HuH-7 (cell line): ENCODE data around the gene VWA5B2.
A peak's percentile ranks its signal among the peaks of the same experiment; 100 is the strongest.

Source experiments
- DNase-seq: peaks from one replicate; pipeline ENCODE4 v3.0.0; 2011; ENCODE audit warnings: low spot score

The VWA5B2 gene

DNA sequence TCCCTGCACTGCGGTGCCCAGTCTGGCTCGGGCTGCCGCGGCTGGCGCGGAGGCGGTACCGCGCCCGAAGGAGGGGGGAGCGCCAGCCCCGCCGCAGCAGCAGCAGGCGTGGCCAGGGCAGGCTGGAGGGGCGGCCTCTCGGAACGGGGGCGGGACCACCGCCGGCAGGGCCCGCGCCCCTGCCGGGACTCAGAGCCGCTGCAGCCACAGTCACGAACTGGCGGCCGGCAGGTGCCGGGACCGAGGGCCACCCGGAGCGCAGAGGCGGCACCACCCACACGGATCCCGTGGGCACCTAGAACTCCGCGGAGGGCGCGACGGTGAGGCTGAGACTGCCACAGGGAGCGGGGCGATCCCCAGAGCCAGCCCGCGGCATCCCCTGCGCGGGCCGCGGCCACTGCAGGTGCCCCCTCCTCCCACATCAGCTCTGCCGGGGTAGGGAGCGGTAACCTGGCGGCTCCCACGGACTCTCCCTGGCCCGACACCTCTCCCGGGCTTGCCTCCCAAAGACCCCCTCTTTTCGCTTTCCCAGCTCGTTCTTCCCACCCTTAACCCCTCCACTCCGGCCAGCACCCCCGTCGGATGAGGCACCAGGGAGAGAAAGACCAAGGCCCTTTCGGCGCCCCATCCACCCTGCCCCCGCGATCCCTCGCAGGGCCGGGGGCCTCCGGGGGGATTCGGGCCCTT is at the start of gene VWA5B2:
Gene VWA5B2, plus strand, starts transcription at position 192 of the 687 bp plus-strand sequence. CDS start 944 bp downstream, outside the sequence.
- DNase-seq: peak; percentile 91

- DNase-seq: no peak
Observed at GRCh38 chr3:184180165-184180564, 49.2 kb upstream of the VWA5B2 start.

DNA sequence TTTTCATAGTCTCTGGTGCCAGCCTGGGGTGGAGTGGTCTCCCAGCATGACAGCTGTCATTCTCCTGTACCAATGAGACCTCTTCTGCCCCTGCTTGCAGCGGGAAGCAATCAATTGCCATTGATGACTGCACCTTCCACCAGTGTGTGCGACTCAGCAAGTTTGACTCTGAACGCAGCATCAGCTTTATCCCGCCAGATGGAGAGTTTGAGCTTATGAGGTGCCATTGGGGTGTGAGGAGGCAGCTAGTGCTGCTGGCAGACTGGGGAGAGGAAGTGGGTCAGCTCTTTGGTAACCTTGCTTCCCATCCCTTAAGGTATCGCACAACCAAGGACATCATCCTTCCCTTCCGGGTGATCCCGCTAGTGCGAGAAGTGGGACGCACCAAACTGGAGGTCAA is 47.8 kb upstream of the VWA5B2 start:
- DNase-seq: no peak

GRCh38 chr3:184183679-184184078 is 45.7 kb upstream of the VWA5B2 start:
- DNase-seq: no peak

GRCh38 chr3:184184546-184185230 is 44.7 kb upstream of the VWA5B2 start:
- no peak for DNase-seq

GRCh38 chr3:184185461-184186183 is 43.8 kb upstream of the VWA5B2 start:
- peak; percentile 95 for DNase-seq

GRCh38 chr3:184186184-184186901 is 43.0 kb upstream of the VWA5B2 start, which contains the start of gene ABCF3:
TSS of gene ABCF3 (plus strand) at chr3:184186199. CDS start at chr3:184186208, 9 bp downstream.
- no peak for DNase-seq

GRCh38 chr3:184186902-184187207 is 42.5 kb upstream of the VWA5B2 start:
- no peak for DNase-seq

GRCh38 chr3:184188080-184188479 is 41.3 kb upstream of the VWA5B2 start:
- no peak for DNase-seq

DNA sequence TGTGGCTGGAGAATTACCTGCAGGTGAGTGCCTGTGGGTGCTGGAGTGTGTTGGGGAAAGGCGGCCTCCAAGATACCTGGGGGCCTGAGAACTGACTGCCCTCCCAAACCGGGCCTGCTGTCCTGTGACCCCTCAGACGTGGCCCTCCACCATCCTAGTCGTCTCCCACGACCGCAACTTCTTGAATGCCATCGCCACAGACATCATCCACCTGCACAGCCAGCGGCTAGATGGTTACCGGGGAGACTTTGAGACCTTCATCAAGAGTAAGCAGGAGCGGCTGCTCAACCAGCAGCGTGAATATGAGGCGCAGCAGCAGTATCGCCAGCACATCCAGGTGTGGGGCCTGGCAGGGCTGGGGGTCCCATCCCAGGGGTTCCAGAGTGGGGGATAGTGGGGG is 40.0 kb upstream of the VWA5B2 start:
- DNase-seq: no peak

DNA sequence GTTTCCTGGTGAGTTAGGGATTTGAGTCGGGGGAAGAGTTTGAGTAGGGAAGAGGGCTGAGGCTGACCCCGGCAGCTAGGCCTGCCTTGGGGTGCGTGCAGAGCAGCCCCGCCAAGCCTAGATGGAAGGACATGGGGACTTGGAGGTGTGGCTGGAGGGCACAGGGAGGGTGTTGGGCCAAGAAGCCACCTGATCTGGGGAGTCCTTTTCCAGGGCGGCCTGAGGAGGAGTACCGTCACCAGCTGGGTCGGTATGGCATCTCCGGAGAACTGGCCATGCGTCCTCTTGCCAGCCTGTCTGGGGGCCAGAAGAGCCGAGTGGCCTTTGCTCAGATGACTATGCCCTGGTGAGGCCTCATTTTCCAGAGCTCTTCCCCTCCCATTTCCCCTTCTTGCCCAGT is 36.5 kb upstream of the VWA5B2 start:
- DNase-seq: no peak

DNA sequence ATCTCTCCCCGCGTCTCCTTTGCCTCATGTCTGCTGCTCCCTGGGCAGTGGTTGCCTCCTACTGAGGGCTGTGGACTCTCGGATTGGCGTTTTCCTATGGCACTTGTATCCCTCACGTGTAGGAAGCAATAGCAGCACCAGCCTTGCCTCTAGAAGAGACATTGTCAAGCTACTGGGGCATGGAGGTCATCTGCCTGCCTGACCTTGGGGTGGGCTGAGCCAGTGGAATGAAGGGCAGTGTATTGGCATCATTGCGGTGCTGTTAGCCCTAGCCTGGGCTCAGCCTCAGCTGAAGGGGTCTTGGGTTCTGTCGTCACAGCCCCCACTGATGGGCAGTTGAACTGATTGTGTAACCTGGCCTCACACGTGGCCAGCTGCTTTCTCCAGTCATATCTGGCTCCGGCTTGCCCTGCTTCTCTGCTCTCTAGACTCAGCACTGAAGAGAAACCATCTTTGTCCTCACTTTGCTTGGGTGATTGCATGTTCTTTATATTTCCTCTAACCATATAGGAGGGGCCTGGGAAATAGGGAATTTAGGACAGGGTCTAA is 35.3 kb upstream of the VWA5B2 start:
- DNase-seq: no peak

DNA sequence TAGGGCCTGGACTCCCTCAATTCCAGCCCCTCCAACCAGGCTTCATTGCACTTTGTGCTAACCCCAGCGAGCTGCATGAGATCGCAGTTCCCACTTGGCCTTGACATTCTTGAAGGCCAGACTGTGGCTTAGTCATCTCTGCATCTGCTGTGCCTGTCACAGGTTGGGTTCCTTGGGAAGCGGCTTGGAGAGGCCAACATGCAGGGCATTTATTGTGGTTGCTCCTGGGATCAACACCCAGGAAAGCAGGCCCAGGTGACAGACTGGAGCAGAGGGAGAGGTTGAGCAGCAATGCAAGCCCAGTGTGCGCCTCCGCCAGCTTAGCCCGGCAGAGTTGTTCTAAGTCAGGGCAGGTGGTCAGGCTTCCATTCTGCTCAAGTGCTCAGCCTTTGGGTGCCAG is 32.8 kb upstream of the VWA5B2 start:
- no peak for DNase-seq

GRCh38 chr3:184198509-184198908 is 30.9 kb upstream of the VWA5B2 start:
- no peak for DNase-seq

DNA sequence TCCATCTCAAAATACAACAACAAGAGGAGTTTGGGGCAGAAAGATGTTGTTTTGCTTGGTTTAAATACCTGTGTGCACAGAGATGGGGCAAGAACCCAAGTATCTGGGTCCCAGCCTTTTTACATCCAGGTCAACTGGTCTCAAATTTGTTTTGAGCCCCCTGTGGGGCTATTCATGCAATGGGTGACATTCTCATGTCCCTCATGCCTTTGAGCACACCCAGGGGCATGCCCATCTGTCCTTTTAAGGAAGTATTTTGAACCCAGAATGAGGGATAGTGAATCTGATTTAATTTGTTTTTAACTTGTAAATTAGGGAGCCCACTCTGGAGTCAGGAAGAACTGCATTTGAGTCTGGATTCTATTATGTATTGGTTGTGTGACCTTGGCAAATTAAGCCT is 28.6 kb upstream of the VWA5B2 start:
- DNase-seq: no peak

DNA sequence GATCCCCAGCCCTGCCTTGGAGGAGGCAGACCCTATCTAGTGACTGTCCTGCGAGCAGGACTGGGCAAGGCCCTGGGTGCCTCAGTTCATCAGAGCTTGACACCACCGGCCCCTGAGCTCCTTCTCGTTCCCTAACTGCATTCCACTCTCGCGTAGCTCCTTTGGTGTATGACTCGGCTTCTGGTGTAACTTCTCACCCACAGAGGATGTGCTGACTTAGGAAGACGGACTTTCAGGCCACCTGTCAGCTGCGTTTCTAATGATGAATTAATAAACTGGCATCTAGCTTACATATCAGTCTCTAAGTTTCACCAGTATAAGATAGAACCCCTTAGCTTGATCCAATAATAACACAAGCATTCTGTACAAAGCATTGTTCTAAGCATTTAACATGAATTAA is 25.9 kb upstream of the VWA5B2 start:
- no peak for DNase-seq

GRCh38 chr3:184209146-184209923 is 20.1 kb upstream of the VWA5B2 start:
- DNase-seq: no peak

- DNase-seq: no peak
Observed at GRCh38 chr3:184211297-184211696, 18.1 kb upstream of the VWA5B2 start.

DNA sequence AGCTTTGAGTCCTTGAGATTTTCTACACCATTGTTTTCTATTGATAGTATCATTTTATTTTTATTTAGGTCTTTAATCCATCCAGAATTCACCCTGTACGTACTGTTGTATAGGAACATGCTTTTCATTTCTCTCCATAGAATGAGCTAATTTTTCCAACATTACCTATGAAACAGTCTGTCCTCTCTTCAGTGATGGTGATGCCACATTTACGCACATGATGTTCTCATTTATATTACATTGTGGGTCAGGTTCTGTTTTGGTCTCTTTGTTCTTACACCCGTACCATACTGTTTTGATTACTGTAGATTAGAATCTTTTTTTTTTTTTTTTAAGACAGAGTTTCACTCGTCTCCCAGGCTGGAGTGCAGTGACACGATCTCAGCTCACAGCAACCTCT is 17.7 kb upstream of the VWA5B2 start:
- no peak for DNase-seq

GRCh38 chr3:184218814-184219213 is 10.6 kb upstream of the VWA5B2 start:
- no peak for DNase-seq

DNA sequence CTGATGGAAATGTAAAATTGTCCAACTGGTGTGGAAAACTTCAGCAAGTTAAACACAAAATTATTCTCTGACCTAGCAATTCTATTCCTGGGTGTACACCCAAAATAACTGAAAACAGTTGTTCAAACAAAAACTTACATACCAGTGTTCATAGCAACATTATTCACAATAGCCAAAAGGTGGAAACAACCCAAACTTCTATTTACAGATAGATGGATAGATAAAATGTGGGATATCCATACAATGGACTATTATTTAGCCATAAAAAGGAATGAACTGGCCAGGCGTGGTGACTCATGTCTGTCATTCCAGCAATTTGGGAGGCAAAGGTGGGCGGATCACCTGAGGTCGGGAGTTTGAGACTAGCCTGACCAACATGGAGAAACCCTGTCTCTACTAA is 6.9 kb upstream of the VWA5B2 start:
- DNase-seq: no peak
